SK-N-SH (cell line): ENCODE results near the gene WIF1. TPM values are rescaled to one million over a fixed set of nuclear protein-coding genes. Genes with fewer than 3 reads are reported as not detected.

Experiments
- CTCF ChIA-PET: fragments of 300-600, 350-600 bp; formaldehyde crosslinking; extraction: SDS; loops from one replicate; lab custom pipeline; 2021; lab: Yijun Ruan, JAX
- POLR2A ChIA-PET: fragments of 350-600 bp; sonication (Branson Sonifier 250); formaldehyde crosslinking; extraction: SDS; loops from one replicate; lab custom pipeline; 2020; ENCODE audit warnings: antibody characterized with exemption, inconsistent platforms; lab: Yijun Ruan, JAX
- DNase-seq: peaks from one replicate; pipeline ENCODE4 v3.0.0; 2012
- H2AFZ ChIP-seq: fragments of 200-600 bp; sonication (generic); 2 replicates; pipeline ENCODE4 v1.8.1; 2016; ENCODE audit warnings: antibody characterized with exemption, mild to moderate bottlenecking, low read depth
- H3F3A ChIP-seq: fragments of 200-600 bp; sonication (generic); replicated peaks from 2 replicates; pipeline ENCODE3; 2016; ENCODE audit warnings: antibody characterized with exemption, mild to moderate bottlenecking; ENCODE audit not compliant: insufficient read depth
- H3K27ac ChIP-seq, 2 experiments: fragments of 200-500 bp in 1 of 2; fragments of 200-600 bp in 1 of 2; sonication (Bioruptor generic) in 1 of 2; sonication (generic), shearing (Covaris generic) in 1 of 2; 2 replicates each; pipeline versions ENCODE4 v1.5.1 to v1.6.1; 2014 to 2016; ENCODE audit warnings: low read depth in 2 of 2, inconsistent platforms in 1 of 2, low read length in 1 of 2, mild to moderate bottlenecking in 1 of 2, mixed read lengths in 1 of 2
- H3K27me3 ChIP-seq: fragments of 200-600 bp; sonication (generic), shearing (Covaris generic); 2 replicates; pipeline ENCODE4 v1.6.1; 2016; ENCODE audit warnings: mixed run types; ENCODE audit not compliant: insufficient read depth
- H3K36me3 ChIP-seq, 2 experiments: fragments of 200-500 bp in 1 of 2; fragments of 200-600 bp in 1 of 2; sonication (Bioruptor generic) in 1 of 2; sonication (generic) in 1 of 2; replicated peaks in 1 of 2; 2 replicates each; pipeline versions ENCODE3 to v1.5.1; 2014 to 2016; ENCODE audit warnings: low read length in 1 of 2, mild to moderate bottlenecking in 1 of 2; ENCODE audit not compliant: insufficient read depth in 2 of 2, control insufficient read depth in 1 of 2
- H3K4me1 ChIP-seq, 2 experiments: fragments of 200-500 bp in 1 of 2; fragments of 200-600 bp in 1 of 2; sonication (Bioruptor generic) in 1 of 2; sonication (generic), shearing (Covaris generic) in 1 of 2; 2 replicates each; pipeline versions ENCODE4 v1.5.1 to v1.6.1; 2014 to 2016; ENCODE audit warnings: low read depth in 1 of 2, low read length in 1 of 2, mixed run types in 1 of 2; ENCODE audit not compliant: insufficient read depth in 2 of 2, control insufficient read depth in 1 of 2
- H3K4me2 ChIP-seq: fragments of 200-600 bp; sonication (generic), shearing (Covaris generic); 2 replicates; pipeline ENCODE4 v1.6.1; 2017; ENCODE audit warnings: mixed run types
- H3K4me3 ChIP-seq, 2 experiments: fragments of 200-500 bp in 1 of 2; fragments of 200-600 bp in 1 of 2; sonication (Bioruptor generic) in 1 of 2; sonication (generic), shearing (Covaris generic) in 1 of 2; 2 replicates each; pipeline versions ENCODE4 v1.5.1 to v1.8.1; 2014 to 2016; ENCODE audit warnings: low read depth in 2 of 2, inconsistent platforms in 1 of 2, low read length in 1 of 2, mild to moderate bottlenecking in 1 of 2, mixed read lengths in 1 of 2, moderate library complexity in 1 of 2
- H3K79me2 ChIP-seq: fragments of 200-600 bp; sonication (generic); 2 replicates; pipeline ENCODE4 v1.8.1; 2017; ENCODE audit warnings: mild to moderate bottlenecking; ENCODE audit not compliant: insufficient read depth
- H3K9ac ChIP-seq: fragments of 200-600 bp; sonication (generic); 2 replicates; pipeline ENCODE4 v1.6.1; 2017; ENCODE audit warnings: mixed run types
- H3K9me2 ChIP-seq: fragments of 200-600 bp; sonication (generic); 2 replicates; pipeline ENCODE4 v1.6.1; 2017; ENCODE audit warnings: mixed run types
- H3K9me3 ChIP-seq: fragments of 200-600 bp; sonication (generic); 2 replicates; pipeline ENCODE4 v1.6.1; 2017; ENCODE audit warnings: mixed run types, mild to moderate bottlenecking, moderate library complexity
- H4K20me1 ChIP-seq: fragments of 200-600 bp; sonication (generic); 2 replicates; pipeline ENCODE4 v1.6.1; 2017; ENCODE audit warnings: mild to moderate bottlenecking, mixed run types; ENCODE audit not compliant: insufficient read depth
- FOSL2 ChIP-seq: IDR thresholded peaks from 2 replicates; pipeline ENCODE4 v1.4.0; 2012; ENCODE audit warnings: low read depth, mild to moderate bottlenecking, moderate library complexity, borderline replicate concordance
- GABPA ChIP-seq: IDR thresholded peaks from 2 replicates; pipeline ENCODE4 v1.4.0; 2012; ENCODE audit warnings: low read depth, mild to moderate bottlenecking
- GATA2 ChIP-seq: sonication (generic); formaldehyde crosslinking; IDR thresholded peaks from 2 replicates; pipeline ENCODE4 v1.5.0; 2020; ENCODE audit warnings: mild to moderate bottlenecking, missing genetic modification reagents
- JUND ChIP-seq: IDR thresholded peaks from 2 replicates; pipeline ENCODE4 v1.4.0; 2012
- NRF1 ChIP-seq: IDR thresholded peaks from 2 replicates; pipeline ENCODE4 v1.6.1; 2012; ENCODE audit warnings: low read depth, mild to moderate bottlenecking, low read length
- PBX3 ChIP-seq: IDR thresholded peaks from 2 replicates; pipeline ENCODE4; 2012
- POLR2AphosphoS5 ChIP-seq: IDR thresholded peaks from 2 replicates; pipeline ENCODE4 v1.6.1; 2012; ENCODE audit warnings: low read depth, low read length
- RAD21 ChIP-seq: IDR thresholded peaks from 2 replicates; pipeline ENCODE4 v1.6.1; 2012; ENCODE audit warnings: mild to moderate bottlenecking, low read length
- RCOR1 ChIP-seq: fragments of 150-350 bp; IDR thresholded peaks from 2 replicates; pipeline ENCODE4 v1.6.1; 2017; ENCODE audit warnings: antibody characterized with exemption, low read length
- SMC3 ChIP-seq: IDR thresholded peaks from 2 replicates; pipeline ENCODE4 v1.6.1; 2012; ENCODE audit warnings: low read depth, low read length, improper control_type of control experiment
- USF1 ChIP-seq: IDR thresholded peaks from 2 replicates; pipeline ENCODE4 v1.4.0; 2012; ENCODE audit warnings: low read depth, borderline replicate concordance
- YY1 ChIP-seq: IDR thresholded peaks from 2 replicates; pipeline ENCODE4 v1.4.0; 2012; ENCODE audit warnings: low read depth, mild to moderate bottlenecking
- ZBTB33 ChIP-seq: IDR thresholded peaks from 2 replicates; pipeline ENCODE4 v1.4.0; 2012; ENCODE audit warnings: low read depth, borderline replicate concordance
- WGBS: methylation state at CpG from one replicate; pipeline ENCODE4 v1.1.6; 2017; ENCODE audit warnings: low lambda C conversion rate; 5-methylcytosine and 5-hydroxymethylcytosine counted together
- polyA plus RNA-seq, 3 experiments: library from polyadenylated mRNA; depleted of rRNA; stranded (reverse); fragments of >200 nt; gene quantifications; 2 replicates each; pipeline ENCODE4 v1.2.3, GENCODE V29; 2012

Gene WIF1
- polyA plus RNA-seq, 1 of the 3 experiments (the other 2 are of a cell fraction) = not detected

- Histone ChIP-seq H3K4me1 (no peaks in the 10 kb centered on the region), H3K9ac (no peak overlapping the region), H3K27me3 (peaks cover 18% of the 10 kb centered on the region; the same call in 1 of the 2 replicates), H3K27ac (no peak overlapping the region), H3K79me2 (no peaks in the 10 kb centered on the region), H3K4me2 (no peak overlapping the region), H4K20me1 (no peaks in the 10 kb centered on the region), H3K9me2 (no peaks in the 10 kb centered on the region), H3F3A (no peaks in the 10 kb centered on the region), H3K4me3 (no peak overlapping the region), H3K36me3 (no peaks in the 10 kb centered on the region), H3K9me3 (no peaks in the 10 kb centered on the region), H2AFZ (no peak overlapping the region)
- POLR2A ChIA-PET = no interaction called here
- TF ChIP-seq ZBTB33 = no peak
- no peak for TF ChIP-seq FOSL2
- WGBS = 8% methylated on average over 2 of the region's 2 CpGs
- DNase-seq = no peak
- CTCF ChIA-PET = interaction anchor here (1.2 kb wide), 1 partner anchor 256 kb away, joined by 3 read pairs; no protein-coding TSS in a partner anchor
Observed at GRCh38 chr12:65147312-65147905, 26.3 kb upstream of the WIF1 start.

GRCh38 chr12:65140738-65141137, 19.6 kb upstream of the WIF1 start:
- Histone ChIP-seq H3K27me3 (peaks cover 21% of the 10 kb centered on the region; the same call in 1 of the 2 replicates), H3K36me3 (no peaks in the 10 kb centered on the region), H3K4me3 (no peak overlapping the region), H3K9me3 (peaks cover 9% of the 10 kb centered on the region), H3K27ac (no peak overlapping the region), H3K4me2 (no peak overlapping the region), H2AFZ (no peak overlapping the region), H3K79me2 (no peaks in the 10 kb centered on the region), H3K9me2 (no peaks in the 10 kb centered on the region), H3K4me1 (no peaks in the 10 kb centered on the region; a peak in 1 of 4 replicates), H4K20me1 (no peaks in the 10 kb centered on the region)
- ChIA-PET CTCF (interaction anchor here (0.9 to 1.2 kb wide), 2 partner anchors 18 to 24 kb away, joined by 3 read pairs; no protein-coding TSS in a partner anchor), POLR2A (no interaction called here)
- 0% methylated on average over 1 of the region's 1 CpG for WGBS
- DNase-seq = no peak
- TF ChIP-seq RCOR1 (no peak), GATA2 (CRISPR knock-in tag) (no peak), USF1 (no peak), JUND (no peak), GABPA (no peak), POLR2AphosphoS5 (no peak), RAD21 (no peak), PBX3 (no peak), YY1 (no peak), SMC3 (no peak), NRF1 (no peak)
- TF ChIP-seq, all 33 proteins: peak for 0
- Histone ChIP-seq H3F3A (no peaks in the 10 kb centered on the region), H3K9ac (no peak overlapping the region)
